HG03558 (cell line): Measurements from ENCODE around the gene CACNA1B.

Source experiments
- ATAC-seq: cut with Tn5 transposase; IDR thresholded peaks from one replicate; pipeline ENCODE4 v1.9.1; 2021; ENCODE audit warnings: moderate number of reproducible peaks; ENCODE audit not compliant: unreplicated experiment; ENCODE audit errors: extremely low read depth

CACNA1B gene

GRCh38 chr9:137956688-137957385 lies 79.3 kb downstream of the CACNA1B start:
- no peak for ATAC-seq

DNA sequence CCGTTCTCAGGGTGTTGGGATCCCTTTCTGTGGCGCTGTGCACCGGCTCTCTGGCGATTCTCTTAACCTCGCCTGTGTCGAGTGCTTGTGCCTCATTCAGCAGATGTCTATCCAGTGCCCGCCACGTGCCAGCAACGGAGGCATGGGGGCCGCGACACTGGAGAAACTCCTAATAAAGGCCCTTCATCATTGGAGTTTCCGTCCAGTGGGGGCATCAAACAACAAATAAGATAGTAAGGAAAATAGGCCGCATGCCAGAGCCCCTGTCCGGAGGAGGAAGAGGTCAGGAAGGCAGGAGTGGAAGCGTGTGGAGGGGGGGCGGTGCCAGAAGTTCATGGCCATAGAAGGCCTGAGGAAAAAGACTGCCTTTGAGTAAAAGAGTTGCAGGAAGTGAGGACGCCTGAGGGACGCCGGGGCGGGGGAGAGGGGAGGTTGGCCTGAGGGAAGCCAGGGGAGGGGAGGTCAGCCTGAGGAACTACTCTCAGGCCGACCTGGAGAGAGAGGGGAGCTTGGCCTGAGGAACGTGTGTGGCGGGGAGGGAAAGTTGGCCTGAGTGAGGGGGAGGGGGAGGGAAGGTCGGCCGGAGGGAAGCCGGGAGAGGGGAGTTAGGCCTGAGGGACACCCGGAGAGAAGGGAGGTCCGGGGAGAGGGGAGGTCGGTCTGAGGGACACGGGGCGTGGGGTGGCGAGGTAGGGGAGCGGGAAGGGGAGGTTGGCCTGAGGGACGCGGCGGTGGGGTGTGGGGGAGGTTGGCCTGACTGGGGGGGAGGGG lies 82.2 kb downstream of the CACNA1B start:
- ATAC-seq, result no peak

- no peak for ATAC-seq
Observed at GRCh38 chr9:137960496-137960895, 82.9 kb downstream of the CACNA1B start.

DNA sequence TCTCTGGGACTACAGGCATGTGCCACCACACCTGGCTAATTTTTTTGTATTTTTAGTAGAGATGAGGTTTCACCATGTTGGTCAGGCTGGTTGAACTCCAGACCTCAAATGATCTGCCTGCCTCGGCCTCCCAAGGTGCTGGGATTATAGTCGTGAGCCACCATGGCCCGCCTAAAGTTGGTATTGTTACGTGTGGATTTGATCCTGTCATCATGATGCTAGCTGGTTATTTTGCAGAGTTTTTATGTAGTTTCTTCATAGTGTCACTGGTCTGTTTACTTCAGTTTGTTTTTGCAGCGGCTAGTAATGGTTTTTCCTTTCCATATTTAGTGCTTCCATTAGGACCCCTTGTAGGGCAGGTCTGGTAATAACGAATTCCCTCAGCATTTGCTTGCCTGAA lies 85.9 kb downstream of the CACNA1B start:
- ATAC-seq, result no peak

DNA sequence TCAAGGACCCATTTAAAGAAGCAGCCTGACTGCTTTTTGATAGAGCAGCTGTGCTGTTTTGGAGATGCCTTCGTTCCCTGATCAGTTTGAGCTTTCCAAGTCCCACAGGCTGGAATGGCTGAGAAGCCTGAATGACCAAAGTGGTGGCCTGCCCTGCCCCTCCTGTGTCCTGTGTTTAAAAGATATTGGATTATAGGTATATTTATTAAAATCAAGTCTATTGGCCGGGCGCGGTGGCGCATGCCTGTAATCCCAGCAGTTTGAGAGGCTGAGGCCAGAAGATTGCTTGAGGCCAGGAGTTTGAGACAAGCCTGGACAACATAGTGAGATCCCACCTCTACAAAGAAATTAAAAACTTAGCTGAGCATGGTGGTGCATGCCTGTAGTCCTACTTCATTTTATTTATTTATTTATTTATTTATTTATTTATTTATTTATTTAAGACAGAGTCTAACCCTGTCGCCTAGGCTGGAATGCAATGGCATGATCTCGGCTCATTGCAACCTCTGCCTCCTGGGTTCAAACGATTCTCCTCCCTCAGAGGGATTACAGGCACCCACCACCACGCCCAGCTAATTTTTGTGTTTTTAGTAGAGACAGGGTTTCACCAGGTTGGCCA lies 87.7 kb downstream of the CACNA1B start:
- no peak for ATAC-seq

DNA sequence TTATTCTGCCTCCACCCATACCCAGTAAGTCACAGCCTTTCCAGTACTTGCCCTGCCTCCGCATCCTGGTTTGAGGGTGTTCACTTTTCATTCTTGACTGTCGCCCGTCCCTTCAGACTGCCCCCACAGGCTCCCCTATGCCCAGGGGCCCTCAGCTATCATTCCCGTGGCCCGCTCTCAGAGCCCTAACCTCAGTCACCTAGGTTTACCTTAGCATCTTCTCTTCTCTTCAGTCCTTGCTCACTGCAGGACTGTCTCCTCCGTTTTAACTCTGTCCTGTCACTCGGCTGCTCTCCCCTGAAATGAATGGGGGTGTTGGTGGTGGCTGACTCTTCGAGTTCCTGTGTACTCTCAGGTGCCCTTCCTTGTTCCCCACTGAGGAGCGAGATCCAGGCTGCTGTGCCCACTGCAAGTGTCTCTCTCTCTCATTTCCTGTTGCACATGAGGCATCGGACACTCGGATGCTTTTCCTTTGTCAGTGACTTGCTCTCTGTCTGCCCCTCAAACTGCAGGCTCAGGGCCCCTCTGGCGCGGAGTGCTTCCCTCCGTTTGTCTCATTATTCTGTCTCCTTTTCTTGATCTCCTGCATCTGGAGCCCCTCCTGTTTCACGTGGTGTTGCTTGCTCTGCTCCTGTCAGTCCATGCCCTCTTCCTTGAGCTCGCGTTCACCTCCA lies 89.8 kb downstream of the CACNA1B start:
- no peak for ATAC-seq

DNA sequence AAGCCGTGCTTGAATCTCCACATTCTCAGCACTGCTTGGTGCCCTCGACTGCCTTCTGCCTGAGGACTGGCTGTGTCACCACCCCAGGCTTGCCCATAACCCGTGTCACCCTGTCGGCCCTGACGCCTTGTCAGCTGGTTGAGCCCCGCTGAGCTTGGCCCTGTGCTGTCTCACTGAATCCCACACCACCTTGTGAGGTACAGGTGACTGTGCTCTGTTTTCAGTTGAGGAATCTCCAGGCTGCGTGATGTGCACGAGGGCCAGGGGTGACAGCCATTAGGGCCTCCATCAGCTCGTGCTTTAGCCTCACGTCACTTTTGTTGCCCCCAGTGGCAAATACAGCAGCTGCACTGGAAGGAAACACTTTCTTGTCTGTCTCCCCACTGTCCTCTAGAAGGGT lies 90.7 kb downstream of the CACNA1B start:
- ATAC-seq, result no peak

DNA sequence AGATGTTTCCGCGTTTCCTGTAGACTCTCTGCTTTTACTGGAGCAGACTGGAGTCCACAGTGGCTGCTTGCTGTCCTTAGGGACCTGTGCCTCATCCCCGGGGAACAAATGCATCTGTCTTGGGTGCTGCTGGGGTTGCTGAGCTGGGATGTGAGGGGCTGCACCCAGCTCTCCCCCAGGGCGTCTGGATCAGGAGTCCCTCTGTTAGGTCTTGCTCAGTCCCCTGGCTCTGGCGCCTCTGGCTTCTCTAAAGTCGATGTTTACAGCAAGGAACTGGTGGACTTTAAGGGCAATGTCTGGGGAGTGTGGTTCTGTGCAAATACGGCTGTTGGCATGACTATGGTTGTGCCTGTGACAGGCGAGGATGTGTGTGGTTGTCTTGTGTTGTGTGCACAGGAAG lies 91.4 kb downstream of the CACNA1B start:
- ATAC-seq, result no peak

GRCh38 chr9:137969685-137970084 lies 92.1 kb downstream of the CACNA1B start:
- ATAC-seq, result no peak

- no peak for ATAC-seq
Observed at GRCh38 chr9:137970098-137970497, 92.5 kb downstream of the CACNA1B start.

DNA sequence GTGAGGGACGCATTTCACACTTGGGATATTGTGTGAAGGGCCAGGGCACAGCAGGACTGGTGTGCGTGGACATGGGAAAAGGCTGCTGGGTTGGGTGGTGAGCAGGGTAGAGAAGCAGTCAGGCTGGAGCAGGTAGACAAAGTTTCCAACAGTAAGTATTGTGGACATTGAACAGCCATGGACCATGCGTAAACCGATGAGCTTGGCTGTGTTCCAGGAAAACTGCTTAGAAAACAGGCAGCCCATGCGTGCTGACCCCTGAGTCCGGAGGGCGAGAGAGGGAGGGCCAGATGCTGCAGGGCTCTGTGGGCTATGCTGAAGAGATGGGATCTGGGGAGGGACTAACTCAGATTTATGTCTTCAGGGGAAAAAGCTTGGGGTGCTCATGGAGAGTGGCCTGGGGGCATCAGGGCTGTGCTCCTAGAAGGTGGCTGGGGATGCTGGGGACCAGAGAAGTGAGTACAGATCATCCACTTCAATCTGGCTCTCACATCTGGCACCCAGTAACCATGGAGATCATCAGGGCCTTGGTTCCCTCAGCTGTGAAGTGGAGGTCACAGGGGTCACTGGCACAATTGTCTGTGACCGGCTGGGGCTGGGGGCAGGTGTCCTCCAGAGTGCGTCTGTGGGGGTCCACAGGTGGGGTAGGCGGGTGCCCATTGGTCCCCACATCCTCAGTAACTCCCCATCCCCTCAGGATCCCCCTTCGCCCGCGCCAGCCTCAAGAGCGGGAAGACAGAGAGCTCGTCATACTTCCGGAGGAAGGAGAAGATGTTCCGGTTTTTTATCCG lies 93.3 kb downstream of the CACNA1B start:
- no peak for ATAC-seq

- no peak for ATAC-seq
Observed at GRCh38 chr9:137971477-137972138, 94.0 kb downstream of the CACNA1B start.

DNA sequence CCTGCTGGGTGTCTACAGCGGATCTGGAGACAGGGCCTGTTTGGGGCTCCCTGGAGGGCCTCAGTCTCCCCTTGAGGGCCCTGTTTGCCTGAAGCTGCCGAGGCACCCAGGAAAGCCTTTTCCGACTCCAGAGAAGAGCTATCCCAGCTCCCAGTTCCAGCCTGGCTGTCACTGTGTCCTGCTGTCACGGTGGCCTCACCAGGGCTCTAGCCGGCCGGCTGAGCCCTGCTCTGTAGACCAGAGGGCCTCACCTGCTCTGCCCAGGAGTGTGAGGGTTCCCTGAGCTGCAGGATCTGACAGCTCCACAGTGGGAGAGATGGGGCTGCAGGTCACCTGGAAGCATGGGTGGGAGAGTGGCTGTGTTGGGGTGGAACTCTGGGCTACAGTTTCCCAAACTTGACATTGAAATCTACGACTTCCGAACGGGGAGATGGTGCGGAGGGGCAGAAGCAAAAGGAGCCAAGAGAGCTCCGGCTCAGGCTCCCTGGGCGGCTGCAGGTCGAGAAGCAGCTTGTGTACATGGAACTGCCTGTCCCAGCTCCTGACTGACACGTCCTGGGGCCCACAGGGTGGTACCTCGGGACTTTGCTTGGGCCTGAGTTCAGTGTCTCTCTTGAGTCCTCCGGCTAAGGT lies 94.9 kb downstream of the CACNA1B start:
- no peak for ATAC-seq

DNA sequence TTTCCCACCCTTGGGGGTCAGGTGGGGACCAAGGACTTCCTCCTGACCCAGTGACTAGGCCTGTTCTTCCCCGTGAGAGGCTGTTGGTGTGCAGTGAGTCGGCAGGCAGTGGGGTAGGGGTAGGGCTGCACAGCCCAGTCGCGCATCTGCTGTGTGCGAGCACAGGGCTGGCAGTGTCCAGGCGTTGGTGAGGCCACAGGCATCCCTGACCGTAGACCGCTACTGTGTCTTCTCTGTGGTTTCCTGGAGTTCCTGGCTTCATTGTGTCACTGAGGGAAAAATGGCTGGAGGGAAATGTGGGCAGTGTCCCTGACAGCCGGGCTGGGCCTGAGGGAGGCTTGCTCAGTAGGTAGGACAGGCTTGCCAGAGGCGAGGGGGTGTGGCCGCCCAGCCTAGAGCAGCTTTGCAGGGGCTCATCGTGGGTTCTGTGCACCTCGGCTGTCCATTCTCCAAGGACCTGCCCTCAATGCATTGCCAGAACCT lies 95.4 kb downstream of the CACNA1B start:
- no peak for ATAC-seq

- ATAC-seq, result no peak
Observed at GRCh38 chr9:137973829-137974416, 96.3 kb downstream of the CACNA1B start.

GRCh38 chr9:137974746-137975526 lies 97.4 kb downstream of the CACNA1B start:
- ATAC-seq, result no peak

DNA sequence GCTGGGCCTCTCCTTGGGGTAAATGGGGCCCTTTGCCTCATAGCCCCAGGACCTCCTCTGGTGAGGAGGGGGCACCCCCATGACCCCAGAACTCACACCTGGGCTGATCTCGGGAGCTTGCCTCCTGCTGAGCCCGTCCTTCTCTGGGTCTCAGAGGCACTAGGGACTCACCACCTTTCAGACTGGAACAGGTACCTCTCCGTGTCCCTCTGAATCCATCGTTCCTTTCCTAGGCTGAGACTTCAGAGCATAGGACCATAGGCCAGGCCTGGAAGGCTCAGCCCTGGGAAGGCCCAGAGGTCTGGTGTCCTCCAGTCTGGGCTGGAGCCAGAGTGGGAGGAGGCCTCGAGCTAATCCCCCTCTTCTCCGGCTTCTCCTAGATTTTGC lies 97.9 kb downstream of the CACNA1B start:
- no peak for ATAC-seq
